T47D (cell line): Measurements from ENCODE around the gene LMAN2.
"Not testable (repeated sequence)": the region's sequence is repeated elsewhere in the genome, so short reads cannot be mapped to it uniquely, and the experiment has no call there.

Experiments
- DNase-seq, 2 experiments: peaks; one replicate each; pipeline versions ENCODE4 v3.0.0 to v3.0.0-alpha.2; 2011 to 2012; ENCODE audit warnings: low read depth in 1 of 2, low spot score in 1 of 2
- JUND ChIP-seq: IDR thresholded peaks from 2 replicates; pipeline ENCODE4 v1.6.1; 2012; ENCODE audit warnings: low read depth
- in situ Hi-C: cut with HindIII; loops from 2 replicates; pipeline ENCODE4 v1.10.0; 2016; ENCODE audit warnings: low sequenced_read_pairs, low pct_unique_long_range_greater_than_20kb

LMAN2 gene

DNA sequence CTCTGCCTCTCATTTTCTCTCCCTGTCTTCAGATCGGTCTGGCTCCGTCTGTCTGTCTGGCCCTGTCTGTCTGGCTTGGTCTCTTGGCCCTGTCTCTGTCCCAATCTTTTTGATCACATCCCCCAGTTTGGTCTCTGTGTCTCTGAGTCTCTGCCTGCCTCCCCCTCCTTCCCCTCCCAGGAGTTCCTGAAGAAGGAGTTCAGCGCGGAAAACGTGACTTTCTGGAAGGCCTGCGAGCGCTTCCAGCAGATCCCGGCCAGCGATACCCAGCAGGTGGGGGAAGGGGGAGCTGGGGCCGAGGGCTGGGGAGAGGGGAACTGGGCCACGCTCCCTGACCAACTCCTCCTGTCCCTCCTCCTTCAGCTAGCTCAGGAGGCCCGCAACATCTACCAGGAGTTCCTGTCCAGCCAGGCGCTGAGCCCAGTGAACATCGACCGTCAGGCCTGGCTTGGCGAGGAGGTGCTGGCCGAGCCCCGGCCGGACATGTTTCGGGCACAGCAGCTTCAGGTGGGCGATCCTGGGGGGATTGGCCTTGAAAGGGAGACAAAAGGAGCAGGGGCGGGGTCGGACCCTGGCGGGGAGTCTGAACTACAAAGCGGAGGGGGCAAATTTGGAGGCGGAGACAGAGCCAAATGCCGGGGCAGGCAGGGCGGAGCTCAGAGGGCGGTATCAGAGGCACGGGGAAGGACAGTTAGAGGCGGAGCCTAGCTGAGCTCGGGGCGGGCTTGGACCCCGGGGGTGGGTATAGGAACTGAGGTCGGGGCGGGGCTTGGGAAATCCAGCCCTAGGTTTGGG lies 15.3 kb upstream of the LMAN2 start:
- no peak for TF ChIP-seq JUND
- DNase-seq: peak; percentile 91 to 92
- in situ Hi-C loops: no loop called here

GRCh38 chr5:177365845-177366527 lies 14.5 kb upstream of the LMAN2 start:
- no peak for DNase-seq
- no peak for TF ChIP-seq JUND
- in situ Hi-C loops: no loop called here

GRCh38 chr5:177364159-177364962 lies 12.9 kb upstream of the LMAN2 start:
- no peak for TF ChIP-seq JUND
- in situ Hi-C loops: no loop called here
- DNase-seq: no peak

DNA sequence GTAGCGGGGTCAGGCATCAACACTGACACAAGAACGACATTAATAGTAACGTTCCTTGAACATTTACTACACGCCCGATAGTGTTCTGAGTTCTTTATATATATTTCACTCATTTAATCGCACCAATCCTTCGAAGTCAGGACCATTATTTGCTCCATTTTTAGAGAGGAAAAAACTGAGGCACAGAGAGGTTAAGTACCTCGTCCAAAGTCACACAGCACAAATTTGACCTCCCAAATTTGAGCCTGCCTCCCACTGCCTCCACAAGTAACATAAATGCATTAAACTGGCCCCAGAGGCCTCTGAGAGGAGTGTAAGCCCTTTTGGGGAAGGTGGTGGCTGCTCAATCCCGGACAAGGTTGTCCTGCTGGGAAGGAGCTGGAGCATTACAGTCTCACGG lies 12.1 kb upstream of the LMAN2 start:
- DNase-seq: no peak
- in situ Hi-C loops: no loop called here
- no peak for TF ChIP-seq JUND

GRCh38 chr5:177362610-177363507 lies 11.4 kb upstream of the LMAN2 start:
- DNase-seq: peak; percentile 77 to 78
- no peak for TF ChIP-seq JUND
- in situ Hi-C loops: no loop called here

DNA sequence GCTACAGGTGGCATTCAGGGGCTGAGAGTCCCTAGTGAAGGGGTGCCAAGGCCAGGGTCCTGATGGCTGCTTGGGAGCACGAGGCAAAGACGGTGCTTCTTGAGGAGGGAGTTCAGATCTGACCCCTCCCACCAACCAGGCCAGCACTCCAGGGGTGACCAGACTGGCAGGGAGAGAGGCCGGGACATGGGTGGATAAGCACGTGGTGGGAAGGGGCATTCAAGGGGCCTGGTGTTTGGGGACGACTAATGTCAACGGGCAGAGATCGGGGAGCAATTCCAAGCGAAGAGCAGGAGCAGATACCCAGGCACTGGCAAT lies 10.8 kb upstream of the LMAN2 start:
- no peak for DNase-seq
- no peak for TF ChIP-seq JUND
- in situ Hi-C loops: no loop called here

GRCh38 chr5:177361418-177362291 lies 10.2 kb upstream of the LMAN2 start:
- DNase-seq: no peak
- in situ Hi-C loops: no loop called here
- TF ChIP-seq JUND: no peak

DNA sequence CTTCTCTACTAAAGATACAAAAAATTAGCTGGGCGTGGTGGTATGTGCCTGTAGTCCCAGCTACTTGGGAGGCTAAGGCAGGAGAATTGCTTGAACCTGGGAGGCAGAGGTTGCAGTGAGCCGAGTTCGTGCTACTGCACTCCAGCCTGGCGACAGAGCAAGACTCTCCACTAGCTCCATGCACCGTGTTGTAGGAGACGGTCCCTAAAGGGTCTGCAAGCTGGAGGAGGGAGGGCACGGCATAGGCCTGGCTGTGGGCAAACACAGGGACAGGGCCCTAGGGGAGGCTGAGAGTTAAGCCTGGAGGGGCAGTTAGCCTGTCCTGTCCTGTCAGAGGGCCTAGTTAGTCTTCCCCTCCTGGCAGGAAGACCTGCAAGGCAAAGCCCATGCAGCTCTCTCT lies 9.3 kb upstream of the LMAN2 start:
- in situ Hi-C loops, DNase-seq: not testable (repeated sequence)

GRCh38 chr5:177359860-177360259 lies 8.4 kb upstream of the LMAN2 start:
- DNase-seq: no peak
- TF ChIP-seq JUND: no peak
- in situ Hi-C loops: no loop called here

DNA sequence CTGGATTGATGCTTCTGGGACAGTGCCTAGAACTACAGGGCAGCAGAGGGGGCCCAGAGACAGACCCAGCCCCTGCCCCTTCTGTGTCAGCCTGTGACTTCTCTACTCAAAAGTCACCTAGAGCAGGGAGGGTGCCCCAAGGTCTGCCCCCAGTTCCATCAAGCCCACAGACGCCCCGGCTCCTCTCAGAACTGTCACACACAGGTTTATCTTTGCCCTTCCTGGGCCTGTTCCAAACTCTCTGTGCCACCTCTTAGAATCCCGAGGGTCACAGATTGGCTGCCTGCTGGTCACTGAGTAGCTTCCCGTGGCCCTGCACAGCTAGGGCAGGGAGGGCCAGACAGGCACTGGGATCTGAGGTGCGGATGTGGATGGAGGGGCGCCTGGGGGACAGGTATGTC lies 8.0 kb upstream of the LMAN2 start:
- no peak for TF ChIP-seq JUND
- DNase-seq: no peak
- in situ Hi-C loops: no loop called here

GRCh38 chr5:177358370-177358819 lies 6.9 kb upstream of the LMAN2 start:
- no peak for TF ChIP-seq JUND
- in situ Hi-C loops: no loop called here
- no peak for DNase-seq
